Mesodermal cell (in vitro differentiated cells): ENCODE measurements around the gene PAX6.

Experiments used
- H3K27ac ChIP-seq: 2 replicates; pipeline ENCODE4 v1.7.0; 2013; ENCODE audit warnings: mild to moderate bottlenecking, low read depth, low read length, moderate library complexity; ENCODE audit not compliant: severe bottlenecking
- H3K36me3 ChIP-seq: 2 replicates; pipeline ENCODE4 v1.7.1; 2013; ENCODE audit warnings: mild to moderate bottlenecking, low read length, moderate library complexity; ENCODE audit not compliant: control insufficient read depth, insufficient read depth
- H3K4me1 ChIP-seq: one replicate; pipeline ENCODE4 v1.7.1; 2013; ENCODE audit warnings: mild to moderate bottlenecking, low read length; ENCODE audit not compliant: insufficient read depth, control insufficient read depth, poor library complexity, severe bottlenecking
- H3K4me3 ChIP-seq: 2 replicates; pipeline ENCODE4 v1.7.0; 2013; ENCODE audit warnings: low read length, control low read depth, mild to moderate bottlenecking; ENCODE audit not compliant: insufficient read depth, poor library complexity, severe bottlenecking; ENCODE audit errors: extremely low read depth
- H3K9me3 ChIP-seq: 2 replicates; pipeline ENCODE4 v1.7.1; 2013; ENCODE audit warnings: mild to moderate bottlenecking, low read length, moderate library complexity; ENCODE audit not compliant: control insufficient read depth
- WGBS, 2 experiments: methylation state at CpG; one replicate each; pipeline ENCODE4 v1.1.5; 2013; ENCODE audit warnings: missing lambda C conversion rate in 2 of 2; ENCODE audit not compliant: insufficient coverage in 2 of 2; 5-methylcytosine and 5-hydroxymethylcytosine counted together

PAX6 gene

GRCh38 chr11:31801298-31801702 is 9.8 kb downstream of the PAX6 start:
- 2 to 6% methylated on average over 6 to 9 of the region's 9 CpGs for WGBS, 2 experiments
- no peak overlapping the region for H3K27ac ChIP-seq
- H3K4me3 ChIP-seq = no peak overlapping the region
- no peaks in the 10 kb centered on the region for H3K36me3 ChIP-seq
- H3K4me1 ChIP-seq = no peaks in the 10 kb centered on the region
- no peaks in the 10 kb centered on the region for H3K9me3 ChIP-seq

GRCh38 chr11:31800398-31801265 is 10.5 kb downstream of the PAX6 start:
- no peaks in the 10 kb centered on the region for H3K9me3 ChIP-seq
- H3K4me3 ChIP-seq = no peak overlapping the region
- H3K27ac ChIP-seq = no peak overlapping the region
- no peaks in the 10 kb centered on the region for H3K36me3 ChIP-seq
- no peaks in the 10 kb centered on the region for H3K4me1 ChIP-seq
- 6 to 7% methylated on average over 16 of the region's 23 CpGs for WGBS, 2 experiments

DNA sequence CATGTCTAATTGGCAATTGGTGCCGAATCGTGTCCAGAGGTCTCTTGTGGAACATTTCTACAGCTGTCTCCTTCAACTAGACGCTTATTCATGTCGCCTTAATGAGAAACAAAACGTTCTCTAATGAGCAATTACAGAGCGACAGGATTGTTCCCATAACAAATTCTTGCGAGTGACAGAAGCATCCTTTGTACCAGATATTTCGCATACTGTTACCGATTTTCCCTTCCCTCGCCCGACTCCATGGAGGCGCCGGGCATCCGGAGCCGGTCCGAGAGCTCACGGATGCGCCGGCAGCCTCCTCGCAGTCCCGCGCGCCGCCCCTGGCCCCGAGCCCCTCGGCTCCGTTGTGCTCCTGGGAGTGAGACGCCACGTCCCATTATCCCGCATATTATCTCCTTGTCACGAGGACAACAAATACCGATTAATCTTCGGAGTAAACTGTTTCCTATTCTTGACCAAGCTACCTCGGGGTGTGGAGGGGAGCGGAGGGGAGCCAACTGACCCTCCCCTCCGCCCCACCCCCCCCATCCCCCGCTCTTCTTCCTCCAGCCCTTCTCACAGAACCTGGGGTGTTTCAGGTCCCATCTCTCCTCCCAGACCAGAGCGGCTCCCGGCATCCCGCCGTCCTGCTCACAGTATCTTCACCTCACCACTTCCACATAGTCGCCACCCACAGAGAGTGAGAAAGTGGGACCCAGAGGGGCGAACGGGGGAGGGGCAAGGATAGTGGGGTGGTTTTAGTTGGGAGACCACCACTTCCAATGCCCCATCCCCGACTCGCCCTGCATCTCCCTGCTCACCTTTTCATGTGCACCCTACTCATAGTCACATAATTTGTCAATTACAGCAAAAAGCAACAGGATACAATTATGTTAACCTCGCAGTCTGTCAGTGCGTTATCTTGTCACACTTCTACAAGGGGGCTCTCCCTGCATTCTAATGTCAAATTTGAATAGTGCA is 11.4 kb downstream of the PAX6 start:
- WGBS, 2 experiments = 1 to 2% methylated on average over 28 to 32 of the region's 48 CpGs
- no peak overlapping the region for H3K4me3 ChIP-seq
- H3K9me3 ChIP-seq = no peaks in the 10 kb centered on the region
- no peaks in the 10 kb centered on the region for H3K36me3 ChIP-seq
- H3K27ac ChIP-seq = no peak overlapping the region
- H3K4me1 ChIP-seq = no peaks in the 10 kb centered on the region

- H3K36me3 ChIP-seq = no peaks in the 10 kb centered on the region
- no peaks in the 10 kb centered on the region for H3K9me3 ChIP-seq
- 2 to 3% methylated on average over 45 to 47 of the region's 60 CpGs for WGBS, 2 experiments
- H3K4me1 ChIP-seq = no peaks in the 10 kb centered on the region
- H3K27ac ChIP-seq = no peak overlapping the region
- H3K4me3 ChIP-seq = peak overlapping the region; percentile 22
These were observed 12.3 kb downstream of the PAX6 start for GRCh38 chr11:31798554-31799434.

GRCh38 chr11:31798057-31798553 is 13.0 kb downstream of the PAX6 start:
- no peaks in the 10 kb centered on the region for H3K36me3 ChIP-seq
- H3K4me1 ChIP-seq = no peaks in the 10 kb centered on the region
- no peaks in the 10 kb centered on the region for H3K9me3 ChIP-seq
- no peak overlapping the region for H3K27ac ChIP-seq
- 1 to 6% methylated on average over 7 to 10 of the region's 21 CpGs for WGBS, 2 experiments
- peak overlapping the region; percentile 22 for H3K4me3 ChIP-seq

DNA sequence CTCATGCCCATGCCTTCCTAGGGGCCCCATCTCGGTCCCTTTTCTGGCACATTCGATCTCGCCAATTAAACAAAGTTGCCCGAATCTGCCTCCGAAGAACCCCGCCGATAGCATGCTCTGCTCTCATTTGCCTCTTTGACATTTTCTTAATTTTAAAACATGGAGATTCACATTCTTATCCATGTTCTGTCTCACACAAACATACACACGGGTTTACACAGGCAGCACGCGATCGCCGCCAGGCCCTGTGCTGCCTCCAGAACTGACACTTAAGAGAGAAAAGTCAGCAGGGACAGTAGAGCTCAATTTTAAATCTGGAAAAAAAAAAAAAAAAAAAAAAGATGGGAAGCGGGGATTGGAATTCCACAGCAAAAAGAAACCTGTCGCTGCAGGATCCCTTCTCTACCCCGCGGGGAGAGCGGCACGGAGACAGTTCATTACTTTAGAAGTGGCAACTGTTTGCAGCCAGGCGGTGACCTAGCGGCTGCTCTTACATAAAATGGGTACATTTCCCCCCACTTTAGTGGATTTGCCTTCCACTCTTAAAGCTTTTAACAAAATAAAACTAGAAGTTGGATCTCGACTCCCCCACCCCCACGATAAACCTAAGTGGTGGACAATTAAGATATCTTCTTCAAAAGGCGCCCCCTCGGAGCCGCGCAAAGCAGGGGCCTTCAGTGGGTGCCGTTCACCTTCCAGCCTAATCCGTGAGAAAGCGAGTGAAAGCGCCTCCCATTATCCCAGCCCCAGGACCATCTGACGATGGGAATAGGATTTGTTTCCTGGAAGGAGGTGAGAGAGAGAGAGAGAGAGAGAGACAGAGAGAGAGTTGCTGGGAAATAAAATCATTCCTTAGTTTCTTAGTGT is 13.7 kb downstream of the PAX6 start:
- H3K4me3 ChIP-seq = no peak overlapping the region
- no peaks in the 10 kb centered on the region for H3K4me1 ChIP-seq
- WGBS, 2 experiments = 7 to 8% methylated on average over 20 to 23 of the region's 31 CpGs
- no peaks in the 10 kb centered on the region for H3K36me3 ChIP-seq
- H3K9me3 ChIP-seq = no peaks in the 10 kb centered on the region
- no peak overlapping the region for H3K27ac ChIP-seq

GRCh38 chr11:31796499-31797189 is 14.5 kb downstream of the PAX6 start:
- H3K27ac ChIP-seq = no peak overlapping the region
- H3K4me1 ChIP-seq = no peaks in the 10 kb centered on the region
- H3K4me3 ChIP-seq = no peak overlapping the region
- H3K36me3 ChIP-seq = no peaks in the 10 kb centered on the region
- no peaks in the 10 kb centered on the region for H3K9me3 ChIP-seq
- WGBS, 2 experiments = 26 to 47% methylated on average over 9 to 17 of the region's 19 CpGs

GRCh38 chr11:31795706-31796498 is 15.2 kb downstream of the PAX6 start:
- H3K9me3 ChIP-seq = no peaks in the 10 kb centered on the region
- no peaks in the 10 kb centered on the region for H3K36me3 ChIP-seq
- WGBS, 2 experiments = 74 to 79% methylated on average over 13 of the region's 22 CpGs
- no peaks in the 10 kb centered on the region for H3K4me1 ChIP-seq
- H3K27ac ChIP-seq = no peak overlapping the region
- H3K4me3 ChIP-seq = no peak overlapping the region
